ENCODE measurements around the gene LHPP.

LHPP gene

DNA sequence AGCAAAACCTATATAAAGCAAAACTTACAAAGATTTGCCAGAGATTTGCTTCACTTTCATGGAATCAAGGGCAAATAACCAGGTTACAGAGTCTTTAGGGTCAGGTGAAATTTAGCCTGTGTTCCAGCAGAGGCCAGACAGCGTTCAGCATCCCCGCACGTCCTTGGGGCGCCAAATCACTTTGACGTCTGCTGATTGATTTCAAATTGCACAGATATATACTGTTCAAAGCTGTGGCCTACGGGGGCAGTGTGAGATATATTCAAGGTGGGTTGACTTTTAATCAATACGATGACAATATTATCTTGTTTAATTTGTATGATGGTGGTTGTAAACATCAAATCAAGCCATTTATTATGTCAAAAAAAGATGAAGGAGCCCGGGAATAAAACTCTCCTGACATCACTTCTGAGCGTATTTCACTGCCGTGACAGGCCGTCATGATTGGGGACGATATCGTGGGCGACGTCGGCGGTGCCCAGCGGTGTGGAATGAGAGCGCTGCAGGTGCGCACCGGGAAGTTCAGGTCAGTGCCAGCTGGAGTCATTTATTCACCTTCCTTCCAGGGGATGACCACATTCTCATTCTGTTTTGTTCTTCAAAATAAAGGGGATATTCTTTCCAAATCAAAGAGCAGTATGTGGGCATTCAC is 55.2 kb downstream of the LHPP start:
- no peaks in the 10 kb centered on the region for H3K9me3 ChIP-seq (ENCODE audit: low read length)
- H3K27ac ChIP-seq (ENCODE audit: low read depth, low read length), result no peak overlapping the region
- no peaks in the 10 kb centered on the region for H3K27me3 ChIP-seq (ENCODE audit: control insufficient read depth in 1 of 2, insufficient read depth in 2 of 2, low read length in 2 of 2)
- H3K36me3 ChIP-seq (ENCODE audit: insufficient read depth, low read length), result no peaks in the 10 kb centered on the region
- H3K9ac ChIP-seq (ENCODE audit: low read length), result no peak overlapping the region
- peaks cover 17% of the 10 kb centered on the region for H3K4me1 ChIP-seq (ENCODE audit: insufficient read depth, low read length)
- no peak overlapping the region for H3K4me3 ChIP-seq (ENCODE audit: low read depth in 1 of 2, low read length in 2 of 2)

- H3K36me3 ChIP-seq (ENCODE audit: insufficient read depth, low read length), result no peaks in the 10 kb centered on the region
- no peaks in the 10 kb centered on the region for H3K27me3 ChIP-seq (ENCODE audit: control insufficient read depth in 1 of 2, insufficient read depth in 2 of 2, low read length in 2 of 2)
- no peak overlapping the region for H3K4me3 ChIP-seq (ENCODE audit: low read depth in 1 of 2, low read length in 2 of 2)
Observed at GRCh38 chr10:124517461-124517860, 55.8 kb downstream of the LHPP start.

GRCh38 chr10:124517931-124518330 is 56.3 kb downstream of the LHPP start:
- Histone ChIP-seq H3K27me3 (ENCODE audit: control insufficient read depth in 1 of 2, insufficient read depth in 2 of 2, low read length in 2 of 2) (no peaks in the 10 kb centered on the region), H3K4me3 (ENCODE audit: low read depth in 1 of 2, low read length in 2 of 2) (no peak overlapping the region), H3K36me3 (ENCODE audit: insufficient read depth, low read length) (no peaks in the 10 kb centered on the region), H3K9me3 (ENCODE audit: low read length) (no peaks in the 10 kb centered on the region), H3K9ac (ENCODE audit: low read length) (no peak overlapping the region), H3K4me1 (ENCODE audit: insufficient read depth, low read length) (peaks cover 28% of the 10 kb centered on the region), H3K27ac (ENCODE audit: low read depth, low read length) (no peak overlapping the region)

More at GRCh38 chr10:124517461-124517860, 55.8 kb downstream of the LHPP start:
- Histone ChIP-seq H3K4me1 (ENCODE audit: insufficient read depth, low read length) (peaks cover 23% of the 10 kb centered on the region), H3K27ac (ENCODE audit: low read depth, low read length) (no peak overlapping the region), H3K9me3 (ENCODE audit: low read length) (no peaks in the 10 kb centered on the region), H3K9ac (ENCODE audit: low read length) (no peak overlapping the region)

DNA sequence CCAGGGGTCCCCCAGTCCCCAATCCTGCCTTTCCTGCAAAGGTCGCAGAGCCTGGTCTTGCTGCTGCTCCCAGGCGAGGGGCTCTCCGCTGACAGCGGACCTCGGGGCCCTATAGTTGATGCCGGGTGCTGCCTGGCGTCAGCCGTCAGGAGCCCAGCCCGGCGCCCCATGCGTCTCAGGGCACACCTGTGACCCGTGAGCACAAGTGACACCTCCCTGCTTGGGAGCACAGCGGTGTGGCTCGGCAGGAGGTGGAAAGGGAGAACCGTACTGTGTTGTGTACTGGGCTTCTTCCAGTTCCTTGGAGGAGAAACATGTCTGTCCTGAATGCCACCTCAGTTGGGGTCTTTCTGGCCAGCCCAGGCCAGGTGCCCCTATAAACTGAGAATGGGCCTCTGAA is 56.7 kb downstream of the LHPP start:
- peaks cover 32% of the 10 kb centered on the region for H3K4me1 ChIP-seq (ENCODE audit: insufficient read depth, low read length)
- no peaks in the 10 kb centered on the region for H3K36me3 ChIP-seq (ENCODE audit: insufficient read depth, low read length)
- H3K27me3 ChIP-seq (ENCODE audit: control insufficient read depth in 1 of 2, insufficient read depth in 2 of 2, low read length in 2 of 2), result no peaks in the 10 kb centered on the region

GRCh38 chr10:124520558-124521428 is 59.2 kb downstream of the LHPP start:
- H3K9ac ChIP-seq (ENCODE audit: low read length), result no peak overlapping the region
- no peaks in the 10 kb centered on the region for H3K36me3 ChIP-seq (ENCODE audit: insufficient read depth, low read length)
- no peak overlapping the region for H3K27ac ChIP-seq (ENCODE audit: low read depth, low read length)
- H3K4me1 ChIP-seq (ENCODE audit: insufficient read depth, low read length), result peaks cover 46% of the 10 kb centered on the region
- H3K27me3 ChIP-seq (ENCODE audit: control insufficient read depth in 1 of 2, insufficient read depth in 2 of 2, low read length in 2 of 2), result no peaks in the 10 kb centered on the region
- no peaks in the 10 kb centered on the region for H3K9me3 ChIP-seq (ENCODE audit: low read length)
- H3K4me3 ChIP-seq (ENCODE audit: low read depth in 1 of 2, low read length in 2 of 2), result no peak overlapping the region

More for the DNA sequence above, 56.7 kb downstream of the LHPP start:
- H3K27ac ChIP-seq (ENCODE audit: low read depth, low read length), result no peak overlapping the region
- H3K9ac ChIP-seq (ENCODE audit: low read length), result no peak overlapping the region
- H3K9me3 ChIP-seq (ENCODE audit: low read length), result no peaks in the 10 kb centered on the region
- H3K4me3 ChIP-seq (ENCODE audit: low read depth in 1 of 2, low read length in 2 of 2), result no peak overlapping the region

- Histone ChIP-seq H3K4me3 (ENCODE audit: low read depth in 1 of 2, low read length in 2 of 2) (no peak overlapping the region), H3K27me3 (ENCODE audit: control insufficient read depth in 1 of 2, insufficient read depth in 2 of 2, low read length in 2 of 2) (no peaks in the 10 kb centered on the region), H3K4me1 (ENCODE audit: insufficient read depth, low read length) (peaks cover 40% of the 10 kb centered on the region), H3K27ac (ENCODE audit: low read depth, low read length) (peak overlapping the region; percentile 85), H3K36me3 (ENCODE audit: insufficient read depth, low read length) (no peaks in the 10 kb centered on the region), H3K9ac (ENCODE audit: low read length) (no peak overlapping the region), H3K9me3 (ENCODE audit: low read length) (no peaks in the 10 kb centered on the region)
Observed at GRCh38 chr10:124521429-124521871, 59.8 kb downstream of the LHPP start.

GRCh38 chr10:124522131-124522932 is 60.7 kb downstream of the LHPP start:
- Histone ChIP-seq H3K36me3 (ENCODE audit: insufficient read depth, low read length) (no peaks in the 10 kb centered on the region), H3K4me3 (ENCODE audit: low read depth in 1 of 2, low read length in 2 of 2) (peak overlapping the region in 1 of 2 donors; percentile 20), H3K9ac (ENCODE audit: low read length) (peak overlapping the region; percentile 18), H3K9me3 (ENCODE audit: low read length) (no peaks in the 10 kb centered on the region), H3K27me3 (ENCODE audit: control insufficient read depth in 1 of 2, insufficient read depth in 2 of 2, low read length in 2 of 2) (no peaks in the 10 kb centered on the region), H3K4me1 (ENCODE audit: insufficient read depth, low read length) (peaks cover 40% of the 10 kb centered on the region), H3K27ac (ENCODE audit: low read depth, low read length) (peak overlapping the region; percentile 85)

DNA sequence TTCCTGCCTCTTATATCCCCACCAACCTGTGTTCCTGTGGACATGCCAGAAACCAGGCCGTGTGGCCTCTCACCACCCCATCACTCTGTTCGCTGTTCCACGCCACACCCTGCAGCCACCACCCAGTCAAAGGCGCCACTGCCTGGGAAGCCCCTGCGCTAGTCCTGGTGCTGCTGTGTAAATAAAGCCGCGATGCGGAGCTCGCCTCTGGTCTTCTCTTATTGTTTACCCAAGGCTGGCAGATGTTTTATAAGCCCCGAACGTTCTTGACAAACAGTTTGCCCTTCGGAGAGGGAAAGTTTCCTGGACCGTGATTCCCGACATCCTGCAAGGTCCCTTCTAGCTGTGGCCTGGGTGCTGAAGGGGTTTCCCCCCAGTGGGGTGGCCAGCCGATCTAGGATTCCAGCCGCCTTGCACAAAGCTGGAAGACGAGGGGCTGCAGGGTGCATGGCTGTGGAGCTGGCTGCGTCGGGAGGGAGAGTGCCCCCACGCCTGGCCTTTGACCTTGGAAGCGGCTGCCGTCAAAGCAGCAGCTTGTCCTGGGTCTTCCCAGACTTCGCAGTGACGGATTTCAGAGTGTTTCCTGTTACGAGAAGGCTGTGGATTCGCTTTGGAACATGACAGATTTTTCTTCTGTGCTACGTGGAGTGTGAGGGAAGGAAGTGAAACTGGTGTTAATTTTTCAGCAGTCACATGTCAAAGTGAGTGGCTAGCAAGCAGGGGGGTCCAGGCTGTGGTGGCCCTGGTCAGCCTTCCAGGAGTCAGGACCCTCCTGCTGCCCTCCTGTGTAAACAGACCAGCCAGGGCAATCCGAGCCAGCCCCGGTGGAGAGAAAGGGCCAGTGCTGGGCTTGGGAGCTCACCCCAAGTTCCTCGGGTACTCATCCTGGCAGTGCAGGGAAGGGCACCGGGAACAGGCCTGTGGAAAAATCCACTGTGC is 61.6 kb downstream of the LHPP start:
- Histone ChIP-seq H3K9ac (ENCODE audit: low read length) (peak overlapping the region; percentile 18), H3K4me1 (ENCODE audit: insufficient read depth, low read length) (peaks cover 40% of the 10 kb centered on the region), H3K36me3 (ENCODE audit: insufficient read depth, low read length) (no peaks in the 10 kb centered on the region), H3K27me3 (ENCODE audit: control insufficient read depth in 1 of 2, insufficient read depth in 2 of 2, low read length in 2 of 2) (no peaks in the 10 kb centered on the region), H3K9me3 (ENCODE audit: low read length) (no peaks in the 10 kb centered on the region), H3K4me3 (ENCODE audit: low read depth in 1 of 2, low read length in 2 of 2) (peak overlapping the region; percentile 20 to 47), H3K27ac (ENCODE audit: low read depth, low read length) (peak overlapping the region; percentile 85)

DNA sequence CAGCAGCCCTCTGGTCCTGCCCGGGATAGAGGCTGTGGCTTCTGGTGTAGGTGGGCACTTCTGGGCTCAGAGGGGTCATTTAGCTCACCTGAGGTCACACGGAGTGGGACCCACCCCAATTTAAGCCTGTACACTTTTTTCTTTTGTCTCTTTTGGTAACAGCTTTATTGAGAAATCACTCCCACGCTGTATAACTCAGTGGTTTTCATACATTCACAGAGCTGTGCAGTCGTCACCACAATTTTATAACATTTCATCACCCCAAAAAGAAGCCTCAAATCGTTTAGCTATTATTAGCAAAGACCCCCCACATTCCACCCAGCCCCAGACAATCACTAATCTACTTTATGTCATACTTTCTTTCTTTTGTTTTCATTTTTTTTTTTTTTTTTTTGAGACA is 62.3 kb downstream of the LHPP start:
- no peak overlapping the region for H3K4me3 ChIP-seq (ENCODE audit: low read depth in 1 of 2, low read length in 2 of 2)
- H3K27ac ChIP-seq (ENCODE audit: low read depth, low read length), result peak overlapping the region; percentile 85
- peak overlapping the region; percentile 18 for H3K9ac ChIP-seq (ENCODE audit: low read length)
- peaks cover 40% of the 10 kb centered on the region for H3K4me1 ChIP-seq (ENCODE audit: insufficient read depth, low read length)
- H3K9me3 ChIP-seq (ENCODE audit: low read length), result no peaks in the 10 kb centered on the region
- no peaks in the 10 kb centered on the region for H3K36me3 ChIP-seq (ENCODE audit: insufficient read depth, low read length)
- H3K27me3 ChIP-seq (ENCODE audit: control insufficient read depth in 1 of 2, insufficient read depth in 2 of 2, low read length in 2 of 2), result no peaks in the 10 kb centered on the region

DNA sequence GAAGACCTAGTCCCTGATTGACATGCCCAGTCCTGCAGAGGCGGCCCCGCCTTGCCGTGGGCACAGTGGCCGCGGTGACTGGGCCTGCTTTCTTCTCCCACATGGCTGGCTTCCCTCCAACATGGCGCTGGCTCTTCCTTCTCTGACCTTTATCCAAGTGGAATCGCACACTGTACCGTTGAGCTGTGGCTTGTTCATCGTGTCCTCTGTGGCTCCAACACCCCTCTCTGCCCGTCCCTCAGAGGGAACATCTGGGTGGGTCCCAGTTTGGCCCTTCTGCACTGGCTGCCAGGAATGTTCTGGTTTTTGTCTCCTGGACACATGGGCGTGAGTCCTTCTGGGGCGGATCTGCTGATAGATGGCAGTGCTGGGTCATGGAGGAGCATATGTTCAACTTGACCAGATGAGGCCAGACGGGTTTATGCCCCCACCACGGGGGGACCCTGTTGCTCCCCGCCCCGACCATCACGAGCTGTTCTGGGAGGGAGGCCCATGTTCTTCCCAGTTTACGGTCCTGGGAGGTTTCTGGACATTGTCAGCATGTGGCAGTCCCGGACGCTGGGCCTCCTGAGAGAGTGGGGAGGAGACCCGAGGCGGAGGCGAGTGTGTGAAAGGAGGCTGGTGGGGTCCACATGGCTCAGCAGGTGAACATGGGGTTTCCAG is 63.5 kb downstream of the LHPP start:
- Histone ChIP-seq H3K4me1 (ENCODE audit: insufficient read depth, low read length) (peaks cover 40% of the 10 kb centered on the region), H3K4me3 (ENCODE audit: low read depth in 1 of 2, low read length in 2 of 2) (no peak overlapping the region), H3K9me3 (ENCODE audit: low read length) (no peaks in the 10 kb centered on the region), H3K27ac (ENCODE audit: low read depth, low read length) (peak overlapping the region; percentile 85), H3K27me3 (ENCODE audit: control insufficient read depth in 1 of 2, insufficient read depth in 2 of 2, low read length in 2 of 2) (no peaks in the 10 kb centered on the region), H3K9ac (ENCODE audit: low read length) (no peak overlapping the region), H3K36me3 (ENCODE audit: insufficient read depth, low read length) (no peaks in the 10 kb centered on the region)
